GM12875 (cell line): ENCODE data around the gene FMN2.

Source experiments
- H3K4me3 ChIP-seq: one replicate; pipeline ENCODE4 v1.5.1; 2011; ENCODE audit warnings: low read depth, low read length, control low read depth
- TF ChIP-seq, protein P1 (sequence below): IDR thresholded peaks from 2 replicates; pipeline ENCODE4 v1.5.1; 2011; ENCODE audit warnings: low read depth, mild to moderate bottlenecking, control low read depth, inconsistent platforms, low read length, moderate library complexity, borderline replicate concordance; ENCODE audit not compliant: insufficient read depth

FMN2 gene

GRCh38 chr1:240134596-240134995 is 42.9 kb downstream of the FMN2 start:
- H3K4me3 ChIP-seq: no peak overlapping the region
- TF ChIP-seq, protein P1, sequence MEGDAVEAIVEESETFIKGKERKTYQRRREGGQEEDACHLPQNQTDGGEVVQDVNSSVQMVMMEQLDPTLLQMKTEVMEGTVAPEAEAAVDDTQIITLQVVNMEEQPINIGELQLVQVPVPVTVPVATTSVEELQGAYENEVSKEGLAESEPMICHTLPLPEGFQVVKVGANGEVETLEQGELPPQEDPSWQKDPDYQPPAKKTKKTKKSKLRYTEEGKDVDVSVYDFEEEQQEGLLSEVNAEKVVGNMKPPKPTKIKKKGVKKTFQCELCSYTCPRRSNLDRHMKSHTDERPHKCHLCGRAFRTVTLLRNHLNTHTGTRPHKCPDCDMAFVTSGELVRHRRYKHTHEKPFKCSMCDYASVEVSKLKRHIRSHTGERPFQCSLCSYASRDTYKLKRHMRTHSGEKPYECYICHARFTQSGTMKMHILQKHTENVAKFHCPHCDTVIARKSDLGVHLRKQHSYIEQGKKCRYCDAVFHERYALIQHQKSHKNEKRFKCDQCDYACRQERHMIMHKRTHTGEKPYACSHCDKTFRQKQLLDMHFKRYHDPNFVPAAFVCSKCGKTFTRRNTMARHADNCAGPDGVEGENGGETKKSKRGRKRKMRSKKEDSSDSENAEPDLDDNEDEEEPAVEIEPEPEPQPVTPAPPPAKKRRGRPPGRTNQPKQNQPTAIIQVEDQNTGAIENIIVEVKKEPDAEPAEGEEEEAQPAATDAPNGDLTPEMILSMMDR: no peak

- TF ChIP-seq, protein P1: no peak
Observed at GRCh38 chr1:240136402-240136801, 44.7 kb downstream of the FMN2 start.

GRCh38 chr1:240138867-240139266 is 47.2 kb downstream of the FMN2 start:
- H3K4me3 ChIP-seq: no peak overlapping the region
- TF ChIP-seq, protein P1: no peak

More at GRCh38 chr1:240136402-240136801, 44.7 kb downstream of the FMN2 start:
- H3K4me3 ChIP-seq: no peak overlapping the region

DNA sequence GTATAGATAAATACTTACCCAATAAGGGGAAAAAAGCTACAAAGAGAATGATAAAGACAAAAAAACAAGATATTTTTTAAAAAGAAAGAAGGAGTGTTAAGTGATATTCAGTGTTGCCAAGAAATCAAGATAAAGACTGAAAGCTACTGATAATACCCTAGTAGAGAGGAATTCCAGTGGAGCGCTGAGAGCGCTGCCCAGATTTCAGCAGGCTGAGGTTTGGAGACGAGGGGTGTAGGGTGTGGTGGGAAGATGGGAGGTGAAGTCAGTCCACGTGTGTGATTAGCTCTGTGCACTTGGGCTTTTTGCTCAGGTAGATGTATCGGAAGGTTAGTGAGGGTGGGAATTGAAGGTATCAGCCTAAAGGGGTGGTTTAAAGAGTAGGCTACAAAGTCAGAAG is 47.8 kb downstream of the FMN2 start:
- H3K4me3 ChIP-seq: no peak overlapping the region
- TF ChIP-seq, protein P1: no peak

DNA sequence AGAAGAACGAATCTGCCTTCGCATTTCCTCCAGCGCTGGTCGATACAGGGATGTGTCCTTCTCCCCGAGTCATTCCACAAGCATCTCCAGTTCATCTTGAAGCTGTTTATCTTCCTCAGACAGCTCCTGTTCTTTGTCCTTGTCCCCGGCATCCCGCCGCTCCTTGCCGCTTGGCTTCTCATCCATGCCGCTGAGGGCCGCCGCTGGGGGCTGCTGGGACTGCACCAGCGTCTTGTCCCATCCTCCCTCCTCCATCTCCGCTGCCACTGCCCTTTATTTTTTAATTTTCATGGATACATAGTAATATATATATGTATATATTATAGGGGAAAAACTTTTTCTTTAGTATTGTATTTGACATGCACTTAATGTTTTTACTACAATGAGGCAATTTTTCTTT is 53.4 kb downstream of the FMN2 start:
- TF ChIP-seq, protein P1: no peak

DNA sequence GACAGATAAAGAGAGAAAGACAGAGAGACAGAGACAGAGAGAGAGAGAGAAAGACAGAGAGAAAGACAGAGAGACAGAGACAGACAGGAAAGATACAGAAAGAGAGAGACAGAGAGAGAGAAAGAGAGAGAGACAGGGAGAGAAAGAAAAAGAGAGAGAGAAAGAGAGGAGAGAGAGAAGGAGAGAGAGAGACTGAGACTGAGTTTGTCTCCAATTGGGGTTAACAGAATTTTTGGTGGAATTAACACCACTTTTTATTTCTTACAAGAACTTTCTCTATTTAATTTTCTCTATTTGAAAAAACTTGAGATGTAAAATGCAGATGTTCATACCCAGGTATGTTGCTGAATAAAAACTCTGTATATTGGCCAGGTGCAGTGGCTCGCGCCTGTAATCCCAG is 56.6 kb downstream of the FMN2 start:
- H3K4me3 ChIP-seq: no peak overlapping the region
- TF ChIP-seq, protein P1: no peak

More for the DNA sequence above, 53.4 kb downstream of the FMN2 start:
- H3K4me3 ChIP-seq: no peak overlapping the region

GRCh38 chr1:240149484-240150094 is 57.9 kb downstream of the FMN2 start:
- TF ChIP-seq, protein P1: peak; percentile 38; the same call in 1 of the 2 replicates
- H3K4me3 ChIP-seq: no peak overlapping the region
